GM12878 (cell line): ENCODE data around the gene TMEM52B. TPM values are rescaled to one million over a fixed set of nuclear protein-coding genes. Genes with fewer than 3 reads are reported as not detected.

Experiments
- ATAC-seq: fragments of 200-7000 bp; cut with Tn5 transposase; 3 replicates; pipeline ENCODE4 v1.9.1; 2020; ENCODE audit warnings: mild to moderate bottlenecking, moderate library complexity
- BruUV-seq: library from RNA; stranded (reverse); fragments of 400-500 nt; replicated peaks from 2 replicates; lab custom pipeline; 2021; lab: Mats Ljungman, UMichigan
- CTCF ChIA-PET: fragments of 300-600 bp; sonication (Branson Sonifier 250); formaldehyde crosslinking; extraction: SDS; loops from one replicate; lab custom pipeline; 2021; ENCODE audit warnings: inconsistent platforms; lab: Yijun Ruan, JAX
- POLR2A ChIA-PET: fragments of 350-600 bp; formaldehyde crosslinking; extraction: SDS; loops from one replicate; lab custom pipeline; 2021; ENCODE audit warnings: inconsistent platforms; lab: Charles Lee
- RAD21 ChIA-PET: fragments of 300-600 bp; sonication (Branson Sonifier 250); formaldehyde crosslinking; loops from one replicate; lab custom pipeline; 2023; ENCODE audit warnings: antibody characterized with exemption; ENCODE audit not compliant: unreplicated experiment; lab: Charles Lee
- SMC1A ChIA-PET: fragments of 300-600 bp; sonication (Branson Sonifier 250); formaldehyde crosslinking; loops from one replicate; lab custom pipeline; 2023; ENCODE audit not compliant: unreplicated experiment, uncharacterized antibody; lab: Charles Lee
- DNase-seq: peaks from one replicate; pipeline ENCODE4 v3.0.0-alpha.2; 2011; ENCODE audit warnings: low read depth, low spot score
- FAIRE-seq: peaks from 3 replicates; lab custom pipeline; 2011; peaks lifted over from hg19 to GRCh38; lab: Jason Lieb, UNC
- H2AFZ ChIP-seq: 2 replicates; pipeline ENCODE4 v1.6.0; 2011; ENCODE audit warnings: low read depth, low read length, control low read depth; ENCODE audit not compliant: control insufficient read depth
- H3K27ac ChIP-seq: 2 replicates; pipeline ENCODE4 v1.5.1; 2011; ENCODE audit warnings: control low read depth; ENCODE audit not compliant: control insufficient read depth, insufficient read depth
- H3K27me3 ChIP-seq, 2 experiments: replicated peaks in 1 of 2; 2 replicates each; pipeline versions ENCODE4 v1.6.0 to v1.6.1; 2011; ENCODE audit warnings: low read length in 1 of 2; ENCODE audit not compliant: control insufficient read depth in 2 of 2, insufficient read depth in 2 of 2
- H3K36me3 ChIP-seq, 2 experiments: 2 replicates each; pipeline ENCODE4 v1.5.1; 2011; ENCODE audit warnings: low read length in 1 of 2; ENCODE audit not compliant: control insufficient read depth in 2 of 2, insufficient read depth in 2 of 2
- H3K4me1 ChIP-seq: 2 replicates; pipeline ENCODE4 v1.6.1; 2011; ENCODE audit warnings: mild to moderate bottlenecking, low read length, moderate library complexity, mixed read lengths; ENCODE audit not compliant: control insufficient read depth, insufficient read depth
- H3K4me2 ChIP-seq: 2 replicates; pipeline ENCODE4 v1.6.0; 2011; ENCODE audit warnings: control low read depth; ENCODE audit not compliant: control insufficient read depth, insufficient read depth
- H3K4me3 ChIP-seq: fragments of 200-600 bp; sonication (generic); 2 replicates; pipeline ENCODE4 v1.5.1; 2016
- H3K79me2 ChIP-seq: 2 replicates; pipeline ENCODE4 v1.6.0; 2011; ENCODE audit warnings: low read length; ENCODE audit not compliant: control insufficient read depth, insufficient read depth
- H3K9ac ChIP-seq: 2 replicates; pipeline ENCODE4 v1.8.0; 2011; ENCODE audit warnings: low read length, control low read depth, mixed read lengths; ENCODE audit not compliant: control insufficient read depth, insufficient read depth
- H3K9me3 ChIP-seq: replicated peaks from 3 replicates; pipeline ENCODE4 v1.5.1; 2011; ENCODE audit warnings: mild to moderate bottlenecking, low read length; ENCODE audit not compliant: control insufficient read depth, insufficient read depth
- H4K20me1 ChIP-seq: 2 replicates; pipeline ENCODE4 v1.6.0; 2011; ENCODE audit not compliant: control insufficient read depth, insufficient read depth
- BCL11A ChIP-seq: IDR thresholded peaks from 2 replicates; pipeline ENCODE4 v1.6.1; 2011; ENCODE audit warnings: low read depth, low read length
- BRCA1 ChIP-seq: IDR thresholded peaks from 2 replicates; pipeline ENCODE4 v1.6.1; 2011; ENCODE audit warnings: low read depth, low read length, improper control_type of control experiment
- CBX5 ChIP-seq: sonication (generic); IDR thresholded peaks from 2 replicates; pipeline ENCODE4 v1.6.1; 2016; ENCODE audit warnings: low read depth, moderate library complexity, mild to moderate bottlenecking, inconsistent platforms
- CUX1 ChIP-seq: IDR thresholded peaks from 2 replicates; pipeline ENCODE4 v1.6.1; 2012; ENCODE audit warnings: improper control_type of control experiment, low read depth, low read length; ENCODE audit not compliant: insufficient replicate concordance
- KLF5 ChIP-seq: fragments of 450-650 bp; IDR thresholded peaks from 2 replicates; pipeline ENCODE4 v1.6.1; 2014; ENCODE audit warnings: mild to moderate bottlenecking; ENCODE audit not compliant: partially characterized antibody
- MEF2A ChIP-seq: IDR thresholded peaks from 2 replicates; pipeline ENCODE4 v1.6.1; 2011; ENCODE audit warnings: low read depth, mild to moderate bottlenecking, low read length, moderate library complexity; ENCODE audit not compliant: insufficient read depth
- NR2F1 ChIP-seq: fragments of 450-650 bp; conservative IDR thresholded peaks from 2 replicates; pipeline ENCODE4 v1.6.1; 2017; ENCODE audit warnings: mild to moderate bottlenecking
- POU2F2 ChIP-seq: IDR thresholded peaks from 3 replicates; pipeline ENCODE4 v1.6.1; 2011; ENCODE audit warnings: low read depth, mild to moderate bottlenecking, low read length, borderline replicate concordance
- RAD21 ChIP-seq: IDR thresholded peaks from 2 replicates; pipeline ENCODE4 v1.6.1; 2011; ENCODE audit warnings: mild to moderate bottlenecking, low read depth, low read length, moderate library complexity; ENCODE audit not compliant: insufficient read depth
- TAF1 ChIP-seq: IDR thresholded peaks from 2 replicates; pipeline ENCODE4 v1.6.1; 2011; ENCODE audit warnings: mild to moderate bottlenecking, low read depth, low read length, borderline replicate concordance
- YBX1 ChIP-seq: fragments of 450-650 bp; IDR thresholded peaks from 2 replicates; pipeline ENCODE4 v1.6.1; 2016; ENCODE audit warnings: antibody characterized with exemption
- WGBS: methylation state at CpG from one replicate; pipeline ENCODE4 v1.1.6; 2016; ENCODE audit warnings: low lambda C conversion rate; ENCODE audit not compliant: insufficient replicate concordance, insufficient coverage; ENCODE audit errors: missing lambda C conversion rate; 5-methylcytosine and 5-hydroxymethylcytosine counted together
- in situ Hi-C: fragments of 300-500 bp; cut with MboI; formaldehyde crosslinking; loops from 9 replicates; pipeline ENCODE4 v1.14.3; 2018; ENCODE audit warnings: mixed read lengths
- intact Hi-C: fragments of 100-400 bp; cut with micrococcal nuclease; formaldehyde crosslinking; loops from one replicate; pipeline ENCODE4 v1.14.2; 2022; ENCODE audit not compliant: unreplicated experiment
- polyA plus RNA-seq, 11 experiments: library from polyadenylated mRNA; depleted of rRNA in 4 of 11; unstranded in 6 of 11; stranded (reverse) in 5 of 11; fragments of >200 nt; fragmentation: Nextera tagmentation in 4 of 11; fragmentation: Illumina TruSeq in 1 of 11; extraction: Ambion mirVana in 4 of 11; extraction: Trizol in 1 of 11; gene quantifications; 1 replicate in 1 of 11; 2 replicates in 10 of 11; pipeline versions ENCODE4 v1.2.1 to v1.2.3, GENCODE V29; 2011 to 2016; ENCODE audit warnings: inconsistent platforms in 2 of 11, missing spikeins in 2 of 11, low read depth in 1 of 11
- total RNA-seq, 4 experiments: library from RNA; depleted of rRNA in 3 of 4; stranded (reverse); fragments of >200 nt in 3 of 4; fragmentation: Illumina TruSeq in 1 of 4; extraction: Trizol in 1 of 4; gene quantifications; 2 replicates each; pipeline versions ENCODE4 v1.2.1 to v1.2.3, GENCODE V29; 2013 to 2021
- TF ChIP-seq, protein P1 (sequence below), 3 experiments: IDR thresholded peaks in 2 of 3; conservative IDR thresholded peaks in 1 of 3; 2 replicates each; pipeline ENCODE4 v1.5.1; 2011; ENCODE audit warnings: low read depth in 3 of 3, low read length in 3 of 3, mild to moderate bottlenecking in 3 of 3, control low read depth in 2 of 3, moderate library complexity in 2 of 3, inconsistent platforms in 1 of 3, mixed read lengths in 1 of 3; ENCODE audit not compliant: control insufficient read depth in 2 of 3, insufficient read depth in 1 of 3; ENCODE audit errors: extremely low read depth in 1 of 3
- TF ChIP-seq, protein P2 (sequence below): fragments of 450-650 bp; IDR thresholded peaks from 2 replicates; pipeline ENCODE4 v1.6.1; 2017; ENCODE audit warnings: antibody characterized with exemption, mild to moderate bottlenecking, moderate library complexity

The TMEM52B gene
- total and polyA plus RNA-seq, 10 of the 15 experiments (the other 5 are each of a cell fraction or from before 2014, with no cell fraction given) = not detected

GRCh38 chr12:10197879-10198278, 19.0 kb downstream of the TMEM52B start:
- H3K9me3 ChIP-seq = no peaks in the 10 kb centered on the region; the same call in 2 of the 3 replicates
- ATAC-seq (no peak), DNase-seq (no peak), FAIRE-seq (no peak)
- no peaks in the 10 kb centered on the region for H3K27me3 ChIP-seq
- WGBS = 34% methylated on average over 5 of the region's 5 CpGs
- in situ Hi-C loops (no loop called here), intact Hi-C loops (no loop called here)
- H3K4me3 ChIP-seq = no peak overlapping the region
- SMC1A ChIA-PET = interaction anchor here (1.1 kb wide), 1 partner anchor 168 kb away, joined by 3 read pairs; no protein-coding TSS in a partner anchor
- peaks cover 9% of the 10 kb centered on the region for H3K4me1 ChIP-seq
- CTCF ChIA-PET = no interaction called here
- no peak overlapping the region for H3K27ac ChIP-seq
- H3K36me3 ChIP-seq = no peaks in the 10 kb centered on the region
- no peaks in the 10 kb centered on the region for H3K79me2 ChIP-seq
- no TSS peak for BruUV-seq
- RAD21 ChIA-PET = no interaction called here
- POLR2A ChIA-PET = no interaction called here
- no peak overlapping the region for H3K9ac ChIP-seq
- H3K4me2 ChIP-seq = no peak overlapping the region
- no peak overlapping the region for H2AFZ ChIP-seq
- no peaks in the 10 kb centered on the region for H4K20me1 ChIP-seq
- TF ChIP-seq RAD21 (no peak), BCL11A (no peak), NR2F1 (no peak), CBX5 (no peak), POU2F2 (no peak), CUX1 (no peak), BRCA1 (no peak), TAF1 (no peak), MEF2A (no peak), YBX1 (no peak), KLF5 (no peak)
- TF ChIP-seq, protein P1, sequence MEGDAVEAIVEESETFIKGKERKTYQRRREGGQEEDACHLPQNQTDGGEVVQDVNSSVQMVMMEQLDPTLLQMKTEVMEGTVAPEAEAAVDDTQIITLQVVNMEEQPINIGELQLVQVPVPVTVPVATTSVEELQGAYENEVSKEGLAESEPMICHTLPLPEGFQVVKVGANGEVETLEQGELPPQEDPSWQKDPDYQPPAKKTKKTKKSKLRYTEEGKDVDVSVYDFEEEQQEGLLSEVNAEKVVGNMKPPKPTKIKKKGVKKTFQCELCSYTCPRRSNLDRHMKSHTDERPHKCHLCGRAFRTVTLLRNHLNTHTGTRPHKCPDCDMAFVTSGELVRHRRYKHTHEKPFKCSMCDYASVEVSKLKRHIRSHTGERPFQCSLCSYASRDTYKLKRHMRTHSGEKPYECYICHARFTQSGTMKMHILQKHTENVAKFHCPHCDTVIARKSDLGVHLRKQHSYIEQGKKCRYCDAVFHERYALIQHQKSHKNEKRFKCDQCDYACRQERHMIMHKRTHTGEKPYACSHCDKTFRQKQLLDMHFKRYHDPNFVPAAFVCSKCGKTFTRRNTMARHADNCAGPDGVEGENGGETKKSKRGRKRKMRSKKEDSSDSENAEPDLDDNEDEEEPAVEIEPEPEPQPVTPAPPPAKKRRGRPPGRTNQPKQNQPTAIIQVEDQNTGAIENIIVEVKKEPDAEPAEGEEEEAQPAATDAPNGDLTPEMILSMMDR (IDR thresholded peaks at IDR 0.05 in 2 of 3, conservative IDR thresholded peaks at IDR 0.05 in 1 of 3; ENCODE audit: control insufficient read depth in 2 of 3, extremely low read depth in 1 of 3, insufficient read depth in 1 of 3, low read depth in 3 of 3, low read length in 3 of 3) = no peak
- TF ChIP-seq, protein P2, sequence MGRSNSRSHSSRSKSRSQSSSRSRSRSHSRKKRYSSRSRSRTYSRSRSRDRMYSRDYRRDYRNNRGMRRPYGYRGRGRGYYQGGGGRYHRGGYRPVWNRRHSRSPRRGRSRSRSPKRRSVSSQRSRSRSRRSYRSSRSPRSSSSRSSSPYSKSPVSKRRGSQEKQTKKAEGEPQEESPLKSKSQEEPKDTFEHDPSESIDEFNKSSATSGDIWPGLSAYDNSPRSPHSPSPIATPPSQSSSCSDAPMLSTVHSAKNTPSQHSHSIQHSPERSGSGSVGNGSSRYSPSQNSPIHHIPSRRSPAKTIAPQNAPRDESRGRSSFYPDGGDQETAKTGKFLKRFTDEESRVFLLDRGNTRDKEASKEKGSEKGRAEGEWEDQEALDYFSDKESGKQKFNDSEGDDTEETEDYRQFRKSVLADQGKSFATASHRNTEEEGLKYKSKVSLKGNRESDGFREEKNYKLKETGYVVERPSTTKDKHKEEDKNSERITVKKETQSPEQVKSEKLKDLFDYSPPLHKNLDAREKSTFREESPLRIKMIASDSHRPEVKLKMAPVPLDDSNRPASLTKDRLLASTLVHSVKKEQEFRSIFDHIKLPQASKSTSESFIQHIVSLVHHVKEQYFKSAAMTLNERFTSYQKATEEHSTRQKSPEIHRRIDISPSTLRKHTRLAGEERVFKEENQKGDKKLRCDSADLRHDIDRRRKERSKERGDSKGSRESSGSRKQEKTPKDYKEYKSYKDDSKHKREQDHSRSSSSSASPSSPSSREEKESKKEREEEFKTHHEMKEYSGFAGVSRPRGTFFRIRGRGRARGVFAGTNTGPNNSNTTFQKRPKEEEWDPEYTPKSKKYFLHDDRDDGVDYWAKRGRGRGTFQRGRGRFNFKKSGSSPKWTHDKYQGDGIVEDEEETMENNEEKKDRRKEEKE = no peak
